RWPE2 (cell line): ENCODE results near the gene IL22RA1.

Experiments used
- ATAC-seq: fragments of 200-7000 bp; cut with Tn5 transposase; 3 replicates; pipeline ENCODE4 v1.9.1; 2021; ENCODE audit warnings: low read depth
- DNase-seq: peaks from one replicate; pipeline ENCODE4 v3.0.0-alpha.2; 2020; ENCODE audit warnings: low spot score
- H3K27ac ChIP-seq: fragments of 450-650 bp; 2 replicates; pipeline ENCODE4 v1.5.1; 2017; ENCODE audit warnings: mild to moderate bottlenecking; ENCODE audit not compliant: poor library complexity, severe bottlenecking
- H3K27me3 ChIP-seq: fragments of 250-450 bp; sonication (Bioruptor Pico); 2 replicates; pipeline ENCODE4 v1.5.1; 2021; ENCODE audit warnings: mild to moderate bottlenecking, moderate library complexity; ENCODE audit not compliant: insufficient read depth, poor library complexity, severe bottlenecking
- H3K36me3 ChIP-seq: fragments of 250-450 bp; sonication (Bioruptor Pico); 2 replicates; pipeline ENCODE4 v1.5.1; 2020; ENCODE audit warnings: low read depth, mild to moderate bottlenecking, moderate library complexity
- H3K4me1 ChIP-seq: fragments of 250-450 bp; sonication (Bioruptor Pico); 2 replicates; pipeline ENCODE4 v1.5.1; 2021; ENCODE audit warnings: mild to moderate bottlenecking, moderate library complexity; ENCODE audit not compliant: insufficient read depth, poor library complexity, severe bottlenecking
- H3K4me3 ChIP-seq: fragments of 250-450 bp; sonication (Bioruptor Pico); 2 replicates; pipeline ENCODE4 v1.5.1; 2021; ENCODE audit warnings: mild to moderate bottlenecking, moderate library complexity; ENCODE audit not compliant: severe bottlenecking
- H3K9me3 ChIP-seq: fragments of 250-450 bp; sonication (Bioruptor Pico); 2 replicates; pipeline ENCODE4 v1.5.1; 2021; ENCODE audit warnings: mild to moderate bottlenecking, moderate library complexity; ENCODE audit not compliant: severe bottlenecking
- CTCF ChIP-seq: fragments of 450-650 bp; IDR thresholded peaks from one replicate; pipeline ENCODE4 v1.5.1; 2017; ENCODE audit warnings: mild to moderate bottlenecking, moderate library complexity; ENCODE audit not compliant: poor library complexity, severe bottlenecking

Gene IL22RA1

GRCh38 chr1:24141311-24141997 lies 1.5 kb downstream of the IL22RA1 start:
- H3K9me3 ChIP-seq = no peaks in the 10 kb centered on the region
- no peak for TF ChIP-seq CTCF
- peak; percentile 12 for DNase-seq
- H3K27me3 ChIP-seq = no peaks in the 10 kb centered on the region
- H3K36me3 ChIP-seq = no peaks in the 10 kb centered on the region
- ATAC-seq = no peak
- peaks cover 4% of the 10 kb centered on the region for H3K4me1 ChIP-seq
- no peak overlapping the region for H3K27ac ChIP-seq
- H3K4me3 ChIP-seq = no peak overlapping the region

- Histone ChIP-seq H3K27ac (no peak overlapping the region), H3K4me1 (peaks cover 4% of the 10 kb centered on the region), H3K27me3 (no peaks in the 10 kb centered on the region), H3K36me3 (0 out of 2 replicates have a peak, but pooled peaks cover under 1% of the 10 kb centered on the region), H3K4me3 (no peak overlapping the region), H3K9me3 (no peaks in the 10 kb centered on the region)
- DNase-seq (peak; percentile 48), ATAC-seq (no peak)
- TF ChIP-seq CTCF = no peak
Observed at GRCh38 chr1:24140741-24141181, 2.2 kb downstream of the IL22RA1 start.

GRCh38 chr1:24139841-24140425 lies 3.0 kb downstream of the IL22RA1 start:
- H3K4me1 ChIP-seq = peaks cover 4% of the 10 kb centered on the region
- H3K27me3 ChIP-seq = no peaks in the 10 kb centered on the region
- H3K36me3 ChIP-seq = 0 out of 2 replicates have a peak, but pooled peaks cover 3% of the 10 kb centered on the region
- H3K9me3 ChIP-seq = no peaks in the 10 kb centered on the region
- DNase-seq = peak; percentile 11
- H3K4me3 ChIP-seq = no peak overlapping the region
- ATAC-seq = no peak
- no peak overlapping the region for H3K27ac ChIP-seq
- no peak for TF ChIP-seq CTCF

GRCh38 chr1:24139222-24139489 lies 3.8 kb downstream of the IL22RA1 start:
- Histone ChIP-seq H3K4me1 (peaks cover 4% of the 10 kb centered on the region), H3K36me3 (peaks cover 3% of the 10 kb centered on the region; the same call in 1 of the 2 replicates), H3K4me3 (no peak overlapping the region), H3K27ac (no peak overlapping the region), H3K9me3 (no peaks in the 10 kb centered on the region), H3K27me3 (no peaks in the 10 kb centered on the region)
- TF ChIP-seq CTCF = no peak
- no peak for DNase-seq
- no peak for ATAC-seq

GRCh38 chr1:24138476-24139221 lies 4.3 kb downstream of the IL22RA1 start:
- Histone ChIP-seq H3K36me3 (peaks cover 8% of the 10 kb centered on the region), H3K4me3 (no peak overlapping the region), H3K27me3 (no peaks in the 10 kb centered on the region), H3K4me1 (peaks cover 4% of the 10 kb centered on the region), H3K27ac (no peak overlapping the region), H3K9me3 (no peaks in the 10 kb centered on the region)
- peak; percentile 17 for DNase-seq
- no peak for ATAC-seq
- no peak for TF ChIP-seq CTCF
